Stimulated activated CD8-positive, alpha-beta memory T cell treated with anti-CD3 and anti-CD28 coated beads, Interleukin-4, amount 100 ng/mL, for 48 hours (primary cell): ENCODE data around the gene GNLY.

Experiments used
- DNase-seq: peaks from one replicate; pipeline ENCODE4 v3.0.0-alpha.2; 2020

Gene GNLY

DNA sequence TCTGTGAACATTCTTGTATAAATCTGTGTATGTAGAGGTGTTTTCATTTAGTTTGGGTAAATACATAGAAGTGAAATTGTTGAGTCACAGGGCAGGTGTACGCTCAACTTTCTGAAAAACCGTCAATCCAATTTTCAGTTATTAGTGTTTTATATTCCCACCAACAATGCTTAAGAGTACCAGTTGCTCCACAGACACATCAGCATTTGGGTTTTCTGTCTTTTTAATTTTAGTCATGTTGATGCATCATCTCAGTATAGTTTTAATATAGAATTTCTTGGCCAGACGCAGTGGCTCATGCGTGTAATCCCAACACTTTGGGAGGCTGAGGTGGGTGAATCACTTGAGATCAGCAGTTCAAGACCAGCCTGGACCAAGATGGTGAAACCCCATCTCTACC is 3.2 kb upstream of the GNLY start:
- DNase-seq = no peak

DNA sequence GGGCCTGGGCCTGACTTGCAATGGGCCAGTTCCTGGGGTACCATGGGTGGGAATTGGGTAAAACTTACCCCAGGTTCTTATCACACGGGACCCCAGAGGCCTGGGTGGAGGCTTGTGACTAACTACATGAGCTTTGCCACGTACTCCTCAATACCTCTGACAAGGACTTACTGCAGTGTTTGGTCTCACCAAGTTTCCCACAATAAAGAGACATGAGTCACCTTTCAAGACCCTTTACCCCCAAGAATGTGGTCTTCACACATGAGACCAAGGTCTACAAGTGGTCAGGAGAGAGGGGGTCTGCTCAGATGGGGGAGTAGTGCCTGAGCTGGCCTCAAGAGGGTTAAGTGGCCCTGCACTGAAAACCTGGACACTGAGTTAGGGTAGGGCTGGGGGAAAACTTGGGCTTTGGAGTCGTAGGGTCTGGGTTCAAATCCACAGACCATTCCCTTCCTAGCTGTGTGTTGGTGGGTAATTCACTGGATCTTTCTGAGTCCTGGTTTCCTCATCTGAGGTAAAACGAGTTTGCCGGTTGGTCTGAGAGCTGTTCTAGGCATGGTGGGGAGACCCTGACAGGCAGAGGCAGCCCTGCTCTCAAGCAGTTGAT is 2.0 kb upstream of the GNLY start:
- DNase-seq = no peak

- peak; percentile 13 for DNase-seq
Observed at GRCh38 chr2:85695121-85695520, 963 bp downstream of the GNLY start.

GRCh38 chr2:85695691-85696668 is 1.8 kb downstream of the GNLY start:
- peak; percentile 14 for DNase-seq

- DNase-seq = peak; percentile 10
Observed at GRCh38 chr2:85697096-85697495, 2.9 kb downstream of the GNLY start.

DNA sequence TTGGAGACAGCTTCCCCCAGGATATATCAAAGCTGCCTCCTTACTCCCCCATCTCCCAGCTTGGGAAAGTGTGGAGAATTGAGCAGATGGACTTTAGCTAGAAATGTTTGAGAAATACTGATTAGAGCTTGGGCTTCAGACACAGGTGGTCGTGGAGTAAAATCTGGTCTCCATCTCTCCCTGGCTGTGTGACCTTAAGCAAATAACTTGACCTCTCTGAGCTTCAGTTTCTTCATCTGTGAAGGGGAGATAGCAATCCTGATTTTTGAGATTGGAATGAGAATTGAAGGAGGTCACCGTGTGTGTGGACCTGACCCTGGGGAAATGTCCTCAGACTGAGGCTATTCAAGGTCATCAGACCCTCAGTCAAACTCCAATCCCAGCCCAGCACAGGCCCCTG is 3.6 kb downstream of the GNLY start:
- DNase-seq = no peak

- DNase-seq = peak; percentile 23
Observed at GRCh38 chr2:85698184-85698879, 4.2 kb downstream of the GNLY start.

DNA sequence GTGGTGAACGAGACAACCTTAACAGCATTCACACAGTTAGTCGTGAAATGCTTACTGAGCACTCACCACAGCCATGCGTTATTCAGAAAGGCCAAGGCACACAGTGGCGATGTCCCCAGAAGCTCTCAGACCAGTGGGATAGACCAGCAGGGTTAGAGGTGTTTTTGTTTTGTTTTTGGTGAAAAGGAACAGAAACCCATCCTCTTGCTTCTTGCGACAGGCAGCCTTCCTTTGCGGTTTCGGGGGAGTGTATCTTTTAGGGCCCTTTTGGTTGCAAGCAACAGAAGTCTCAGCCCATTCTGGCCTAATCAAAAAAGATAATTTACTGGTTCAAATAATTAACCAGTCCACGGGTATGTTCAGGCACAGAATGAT is 4.7 kb downstream of the GNLY start:
- no peak for DNase-seq

DNA sequence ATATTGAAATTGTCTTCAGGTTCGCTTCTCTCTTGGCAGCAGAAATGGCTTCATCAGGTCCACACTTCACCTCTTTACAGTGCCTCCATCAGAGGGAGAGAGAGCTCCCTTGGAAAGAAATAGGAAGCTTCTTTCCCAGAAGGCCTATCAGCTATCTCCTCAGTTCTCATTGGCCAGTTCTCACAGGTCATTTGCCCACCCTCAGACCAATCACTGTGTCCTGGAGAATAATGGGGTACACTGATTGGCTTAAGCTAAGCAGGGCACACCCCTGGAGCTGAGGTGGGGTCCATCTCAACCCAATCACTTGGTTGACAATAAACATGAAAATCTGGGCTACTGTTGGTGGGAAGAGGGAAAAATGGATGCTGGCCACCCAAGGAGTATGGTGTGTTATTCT is 5.2 kb downstream of the GNLY start:
- DNase-seq = no peak

GRCh38 chr2:85702172-85702571 is 8.0 kb downstream of the GNLY start:
- DNase-seq = no peak

DNA sequence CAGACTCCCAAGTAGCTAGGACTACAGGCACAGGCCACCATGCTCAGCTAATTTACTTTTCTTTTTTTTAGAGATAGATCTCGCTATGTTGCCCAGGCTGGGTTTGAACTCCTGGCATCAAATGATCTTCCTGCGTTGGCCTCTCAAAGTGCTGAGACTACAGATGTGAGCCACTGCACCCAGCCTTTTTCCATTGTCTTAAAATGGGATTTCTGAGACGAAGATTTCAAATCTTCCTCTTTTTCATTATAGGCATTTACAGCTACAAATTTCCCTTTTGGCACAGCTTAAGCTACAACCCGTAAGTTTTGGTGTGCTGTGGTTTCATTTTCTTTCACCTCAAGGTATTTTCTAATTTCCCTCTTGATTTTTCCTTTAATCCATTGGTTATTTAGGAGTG is 8.6 kb downstream of the GNLY start:
- peak; percentile 12 for DNase-seq

- DNase-seq = no peak
Observed at GRCh38 chr2:85703329-85703728, 9.2 kb downstream of the GNLY start.

DNA sequence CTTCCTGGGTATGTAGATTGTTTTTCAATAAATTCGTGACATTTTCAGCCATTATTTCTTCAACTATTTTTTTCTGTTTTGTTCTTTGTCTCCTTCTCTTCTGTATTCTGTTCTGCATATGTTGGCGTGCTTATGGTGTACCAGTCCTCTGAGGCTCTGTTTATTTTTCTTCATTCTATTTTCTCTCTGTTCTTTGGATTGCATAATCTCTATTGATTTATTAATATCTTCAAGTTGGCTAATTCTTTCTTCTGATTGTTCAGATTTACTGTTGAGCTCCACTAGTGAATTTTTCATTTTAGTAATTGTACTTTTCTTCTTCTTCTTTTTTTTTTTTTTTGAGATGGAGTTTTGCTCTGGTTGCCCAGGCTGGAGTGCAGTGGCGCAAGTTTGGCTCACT is 9.9 kb downstream of the GNLY start:
- no peak for DNase-seq

GRCh38 chr2:85704800-85705679 is 10.9 kb downstream of the GNLY start:
- DNase-seq = no peak

GRCh38 chr2:85705680-85706039 is 11.5 kb downstream of the GNLY start:
- no peak for DNase-seq

GRCh38 chr2:85706063-85706462 is 11.9 kb downstream of the GNLY start:
- no peak for DNase-seq

DNA sequence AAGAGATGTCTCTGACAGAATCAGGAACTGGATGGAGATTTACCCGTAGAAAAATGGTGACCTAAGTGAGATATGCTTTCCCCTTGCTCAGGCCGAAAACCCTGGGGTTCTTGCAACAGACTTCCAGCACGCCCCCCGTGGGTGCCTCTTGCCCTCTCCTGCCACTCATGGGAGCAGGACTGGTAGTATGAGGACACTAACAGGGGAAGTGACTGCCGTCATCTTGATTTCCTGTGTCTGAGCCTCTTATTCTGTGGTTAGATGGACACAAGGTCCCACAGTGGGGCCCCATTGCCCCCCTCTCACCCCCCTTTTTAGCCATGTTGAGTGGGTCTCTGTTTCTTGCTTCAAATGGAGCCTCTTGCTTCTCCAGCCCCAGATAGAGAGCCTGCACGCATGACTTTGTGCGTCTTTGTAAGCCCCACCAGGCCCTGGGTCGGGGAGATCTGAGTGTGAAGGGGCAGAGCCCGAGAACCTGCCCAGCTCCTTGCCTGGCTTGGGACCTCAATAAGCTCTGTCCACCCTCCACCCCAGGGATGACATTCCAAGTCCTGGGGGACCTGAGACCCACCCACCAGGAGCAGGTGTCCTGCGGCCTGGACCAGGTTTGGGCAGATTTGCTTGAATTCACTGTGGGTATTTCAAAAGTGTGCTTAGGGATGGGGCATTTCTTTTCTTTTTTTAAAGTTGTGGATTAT is 12.6 kb downstream of the GNLY start:
- no peak for DNase-seq

DNA sequence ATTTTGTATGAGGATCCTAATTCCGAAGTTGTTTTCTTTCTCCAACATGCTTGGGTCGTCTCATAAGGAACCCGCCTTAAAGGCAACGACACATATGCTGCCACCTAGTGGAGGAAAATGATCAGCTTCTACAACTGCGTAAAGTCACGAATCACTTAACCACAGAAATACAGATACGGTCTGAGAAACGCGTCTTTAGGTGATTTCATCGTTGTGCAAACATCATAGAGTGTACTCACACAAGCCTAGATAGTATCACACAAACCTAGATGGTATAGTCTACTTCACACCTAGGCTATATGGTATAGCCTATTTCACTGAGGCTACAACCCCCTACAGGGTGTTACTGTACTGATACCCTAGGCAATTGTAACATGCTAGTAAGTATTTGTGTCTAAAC is 13.1 kb downstream of the GNLY start:
- peak; percentile 72 for DNase-seq

DNA sequence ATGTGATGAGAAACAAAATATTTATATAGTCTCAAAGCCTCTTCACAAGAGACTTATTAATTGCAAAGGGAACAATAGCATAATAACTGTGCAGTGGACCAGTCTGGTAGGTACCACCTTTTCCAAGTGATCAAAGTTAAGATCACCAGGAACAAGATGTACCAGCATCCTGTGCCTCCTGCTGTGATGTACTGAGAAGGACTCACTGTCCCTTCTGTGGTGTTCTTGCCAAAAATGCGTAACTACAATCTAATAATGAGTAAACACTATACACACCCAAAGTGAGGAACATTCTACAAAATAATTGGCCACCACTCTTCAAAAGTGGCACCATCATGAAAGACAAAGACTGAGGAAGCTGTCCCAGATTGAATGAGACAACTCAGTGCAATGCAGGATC is 14.5 kb downstream of the GNLY start:
- no peak for DNase-seq

GRCh38 chr2:85709401-85709811 is 15.2 kb downstream of the GNLY start:
- DNase-seq = no peak

DNA sequence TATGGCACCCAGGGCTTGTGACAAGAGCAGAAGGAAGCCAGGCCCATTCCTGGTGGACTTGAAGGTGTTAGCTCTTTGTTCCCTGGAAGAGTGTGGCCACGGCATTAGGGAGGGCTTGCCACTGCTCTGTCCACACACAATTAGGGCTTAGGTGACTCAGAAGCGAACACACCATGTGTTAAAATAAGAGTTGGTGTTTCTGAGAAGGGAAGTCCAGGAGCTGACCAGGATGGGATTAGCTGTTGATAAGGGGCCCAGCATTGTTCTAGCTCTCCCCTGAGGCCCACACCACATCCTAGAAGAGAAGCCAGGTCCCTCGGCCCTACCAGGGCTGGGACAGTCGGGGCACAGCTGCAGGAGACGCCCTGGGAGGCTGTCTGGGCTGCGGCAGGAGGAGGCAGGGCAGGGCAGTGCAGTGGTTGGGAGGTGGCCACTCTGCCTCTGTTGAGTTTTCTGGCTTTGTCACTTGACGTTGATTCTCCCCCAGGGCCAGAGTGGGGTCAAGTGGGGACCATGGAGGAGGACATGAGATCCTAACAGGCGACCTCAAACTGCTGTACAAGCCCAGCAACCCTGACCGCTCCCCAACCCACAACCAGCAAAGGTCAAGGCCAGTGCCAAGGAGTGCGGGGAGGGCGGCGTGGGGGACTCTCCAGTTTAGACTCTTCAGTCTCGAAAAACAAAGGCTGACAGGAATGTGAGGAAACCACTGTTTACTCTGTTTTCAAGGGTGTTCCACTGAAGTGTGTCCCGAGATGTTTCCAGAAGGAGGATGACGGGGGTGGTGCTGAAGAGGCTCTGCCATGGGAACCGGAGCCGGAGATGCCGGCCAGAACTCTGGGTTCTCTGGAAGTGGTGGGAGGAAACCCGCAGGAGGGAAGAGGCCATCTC is 16.8 kb downstream of the GNLY start:
- DNase-seq = no peak
